DMS 273 (cell line): ENCODE results near the gene MAPK9.

Experiments
- DNase-seq: peaks from one replicate; lab custom pipeline; 2025; ENCODE audit not compliant: unreplicated experiment; lab: John Stamatoyannopoulos, UW

The MAPK9 gene

GRCh38 chr5:180294913-180295555 is 3.2 kb upstream of the MAPK9 start:
- no peak for DNase-seq

- DNase-seq: no peak
Measured at GRCh38 chr5:180294411-180294810, 2.5 kb upstream of the MAPK9 start.

- DNase-seq: peak; percentile 47
Measured at GRCh38 chr5:180291234-180291940, 496 bp downstream of the MAPK9 start.

GRCh38 chr5:180290568-180291233 is 1.2 kb downstream of the MAPK9 start:
- DNase-seq: no peak

- no peak for DNase-seq
Measured at GRCh38 chr5:180289966-180290365, 1.9 kb downstream of the MAPK9 start.

GRCh38 chr5:180289433-180289832 is 2.5 kb downstream of the MAPK9 start:
- DNase-seq: peak; percentile 52

GRCh38 chr5:180287868-180288267 is 4.0 kb downstream of the MAPK9 start:
- DNase-seq: no peak

GRCh38 chr5:180287404-180287803 is 4.5 kb downstream of the MAPK9 start:
- DNase-seq: no peak

- no peak for DNase-seq
Measured at GRCh38 chr5:180284149-180284548, 7.7 kb downstream of the MAPK9 start.

- DNase-seq: peak; percentile 8
Measured at GRCh38 chr5:180283026-180283615, 8.8 kb downstream of the MAPK9 start.

- no peak for DNase-seq
Measured at GRCh38 chr5:180282281-180282680, 9.6 kb downstream of the MAPK9 start.

- DNase-seq: no peak
Measured at GRCh38 chr5:180281706-180282105, 10.2 kb downstream of the MAPK9 start.

- no peak for DNase-seq
Measured at GRCh38 chr5:180274695-180275094, 17.2 kb downstream of the MAPK9 start.

- DNase-seq: no peak
Measured at GRCh38 chr5:180271221-180271620, 20.7 kb downstream of the MAPK9 start.

- DNase-seq: no peak
Measured at GRCh38 chr5:180259260-180259611, 32.6 kb downstream of the MAPK9 start.

GRCh38 chr5:180253036-180253824 is 38.7 kb downstream of the MAPK9 start:
- no peak for DNase-seq

GRCh38 chr5:180251887-180252286 is 40.0 kb downstream of the MAPK9 start:
- DNase-seq: no peak

- DNase-seq: peak; percentile 40
Measured at GRCh38 chr5:180251141-180251540, 40.7 kb downstream of the MAPK9 start.

- no peak for DNase-seq
Measured at GRCh38 chr5:180250329-180250728, 41.6 kb downstream of the MAPK9 start.

GRCh38 chr5:180241600-180241999 is 50.3 kb downstream of the MAPK9 start:
- no peak for DNase-seq

GRCh38 chr5:180238631-180239030 is 53.3 kb downstream of the MAPK9 start:
- DNase-seq: no peak
